Upper lobe of left lung (tissue), 4 donors: ENCODE measurements around the gene TMEM176B.

Experiments
- EP300 ChIP-seq, 4 donors: sonication (generic); formaldehyde crosslinking; IDR thresholded peaks; one replicate each; pipeline ENCODE4 v1.5.1; 2017; ENCODE audit warnings: antibody characterized with exemption in 4 of 4, control low read depth in 2 of 4
- POLR2A ChIP-seq, 4 donors: fragments of 450-650 bp; IDR thresholded peaks; one replicate each; pipeline ENCODE4 v1.5.1; 2016 to 2017; ENCODE audit warnings: antibody characterized with exemption in 4 of 4, mild to moderate bottlenecking in 2 of 4
- POLR2AphosphoS5 ChIP-seq, 2 donors: sonication (generic); formaldehyde crosslinking; IDR thresholded peaks; one replicate each; pipeline ENCODE4 v1.5.1; 2017; ENCODE audit warnings: antibody characterized with exemption in 2 of 2
- TF ChIP-seq, protein P1 (sequence below), 6 experiments: fragments of 450-650 bp in 4 of 6; fragments of 200-600 bp in 2 of 6; sonication (generic) in 2 of 6; IDR thresholded peaks; one replicate each; pipeline ENCODE4 v1.5.1; 2016 to 2019; ENCODE audit warnings: antibody characterized with exemption in 6 of 6

DNA sequence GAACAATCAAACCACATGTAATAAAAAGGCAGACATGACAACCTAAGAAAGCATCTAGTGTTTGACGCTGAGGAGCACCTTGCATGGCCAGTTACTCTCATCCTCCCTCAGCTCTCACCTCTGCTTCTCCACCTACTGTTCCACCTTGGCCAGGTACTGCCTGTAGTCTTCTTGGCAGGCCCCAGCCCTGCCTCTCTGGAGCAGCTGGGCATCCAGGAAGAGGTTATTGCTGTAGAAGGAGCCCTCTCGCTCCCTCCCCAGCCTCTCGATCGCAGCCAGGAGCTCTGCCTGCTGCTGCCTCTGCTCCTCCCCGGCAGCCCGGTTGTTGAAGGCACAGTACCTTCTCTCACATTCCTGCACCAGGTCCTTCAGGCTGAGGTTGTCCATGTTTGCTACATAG, 53.2 kb downstream of the TMEM176B start:
- TF ChIP-seq POLR2AphosphoS5 (IDR thresholded peaks at IDR 0.05) (no peak), EP300 (IDR thresholded peaks at IDR 0.05) (no peak), POLR2A (IDR thresholded peaks at IDR 0.05) (no peak)
- TF ChIP-seq, protein P1, sequence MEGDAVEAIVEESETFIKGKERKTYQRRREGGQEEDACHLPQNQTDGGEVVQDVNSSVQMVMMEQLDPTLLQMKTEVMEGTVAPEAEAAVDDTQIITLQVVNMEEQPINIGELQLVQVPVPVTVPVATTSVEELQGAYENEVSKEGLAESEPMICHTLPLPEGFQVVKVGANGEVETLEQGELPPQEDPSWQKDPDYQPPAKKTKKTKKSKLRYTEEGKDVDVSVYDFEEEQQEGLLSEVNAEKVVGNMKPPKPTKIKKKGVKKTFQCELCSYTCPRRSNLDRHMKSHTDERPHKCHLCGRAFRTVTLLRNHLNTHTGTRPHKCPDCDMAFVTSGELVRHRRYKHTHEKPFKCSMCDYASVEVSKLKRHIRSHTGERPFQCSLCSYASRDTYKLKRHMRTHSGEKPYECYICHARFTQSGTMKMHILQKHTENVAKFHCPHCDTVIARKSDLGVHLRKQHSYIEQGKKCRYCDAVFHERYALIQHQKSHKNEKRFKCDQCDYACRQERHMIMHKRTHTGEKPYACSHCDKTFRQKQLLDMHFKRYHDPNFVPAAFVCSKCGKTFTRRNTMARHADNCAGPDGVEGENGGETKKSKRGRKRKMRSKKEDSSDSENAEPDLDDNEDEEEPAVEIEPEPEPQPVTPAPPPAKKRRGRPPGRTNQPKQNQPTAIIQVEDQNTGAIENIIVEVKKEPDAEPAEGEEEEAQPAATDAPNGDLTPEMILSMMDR (IDR thresholded peaks at IDR 0.05) = no peak
